A549 (cell line): ENCODE data around the gene ULK4. TPM values are rescaled to one million over a fixed set of nuclear protein-coding genes. Genes with fewer than 3 reads are reported as not detected.
A peak's percentile ranks its signal among the peaks of the same experiment; 100 is the strongest.

Experiments used
- ATAC-seq, 2 experiments: fragments of 200-7000 bp in 1 of 2; fragments of >200 bp in 1 of 2; cut with Nextera tagmentation in 1 of 2; cut with Tn5 transposase in 1 of 2; 3 replicates each; pipeline versions ENCODE4 v1.8.0 to v1.9.1; 2018 to 2020; ENCODE audit warnings: mild to moderate bottlenecking in 1 of 2, moderate library complexity in 1 of 2
- CTCF ChIA-PET: fragments of 300-600 bp; sonication (Branson Sonifier 250); formaldehyde crosslinking; extraction: SDS; loops from one replicate; lab custom pipeline; 2021; ENCODE audit warnings: antibody characterized with exemption, inconsistent platforms; lab: Yijun Ruan, JAX
- POLR2A ChIA-PET: fragments of 350-600 bp; formaldehyde crosslinking; extraction: SDS; loops from one replicate; lab custom pipeline; 2021; ENCODE audit warnings: antibody characterized with exemption, inconsistent platforms; lab: Yijun Ruan, JAX
- DNase-seq, 2 experiments: peaks; one replicate each; pipeline versions ENCODE4 v3.0.0 to v3.0.0-alpha.2; 2011 to 2016; ENCODE audit warnings: low read depth in 1 of 2, low spot score in 1 of 2
- FAIRE-seq: peaks from 2 replicates; lab custom pipeline; 2011; peaks lifted over from hg19 to GRCh38; lab: Jason Lieb, UNC
- H3K27ac ChIP-seq, 2 experiments: fragments of >200 bp; sonication (Bioruptor Twin); formaldehyde crosslinking; 3 replicates each; pipeline ENCODE4 v1.5.1; 2016 to 2017
- H3K4me1 ChIP-seq: fragments of >200 bp; sonication (Bioruptor Twin); formaldehyde crosslinking; 3 replicates; pipeline ENCODE4 v1.6.1; 2016
- H3K4me2 ChIP-seq: fragments of >200 bp; sonication (Bioruptor Twin); formaldehyde crosslinking; 3 replicates; pipeline ENCODE4 v1.6.1; 2016
- H3K4me3 ChIP-seq: fragments of >200 bp; sonication (Bioruptor Twin); formaldehyde crosslinking; 3 replicates; pipeline ENCODE4 v1.5.1; 2016
- H3K9me3 ChIP-seq: fragments of >200 bp; sonication (Bioruptor Twin); formaldehyde crosslinking; 3 replicates; pipeline ENCODE4 v1.6.1; 2016
- CEBPB ChIP-seq, 2 experiments: fragments of >200 bp in 1 of 2; sonication (Bioruptor Twin) in 1 of 2; formaldehyde crosslinking in 1 of 2; IDR thresholded peaks; 2 replicates each; pipeline ENCODE4 v1.6.1; 2012 to 2016
- EHMT2 ChIP-seq: fragments of 200-600 bp; sonication (generic); IDR thresholded peaks from 2 replicates; pipeline ENCODE4 v1.6.1; 2016; ENCODE audit warnings: antibody characterized with exemption, low read depth, mild to moderate bottlenecking, moderate library complexity
- EP300 ChIP-seq, 2 experiments: fragments of >200 bp; sonication (Bioruptor Twin); formaldehyde crosslinking; IDR thresholded peaks; 2 replicates in 1 of 2; 3 replicates in 1 of 2; pipeline ENCODE4 v1.6.1; 2016 to 2017
- FOSB ChIP-seq: fragments of 250-450 bp; sonication (Bioruptor Pico); IDR thresholded peaks from 2 replicates; pipeline ENCODE4 v1.5.0; 2020; ENCODE audit warnings: mild to moderate bottlenecking, moderate library complexity
- FOSL2 ChIP-seq, 2 experiments: fragments of 450-650 bp in 1 of 2; fragments of >200 bp in 1 of 2; sonication (Bioruptor Twin) in 1 of 2; formaldehyde crosslinking; IDR thresholded peaks; 2 replicates each; pipeline versions ENCODE4 v1.5.0 to v1.6.1; 2016 to 2020; ENCODE audit warnings: mild to moderate bottlenecking in 1 of 2, moderate library complexity in 1 of 2
- HES2 ChIP-seq: fragments of >200 bp; sonication (Bioruptor Twin); formaldehyde crosslinking; IDR thresholded peaks from 2 replicates; pipeline ENCODE4 v1.6.1; 2016
- HOXB5 ChIP-seq: fragments of 250-450 bp; sonication (Bioruptor Pico); IDR thresholded peaks from 2 replicates; pipeline ENCODE4 v1.5.0; 2020; ENCODE audit warnings: mild to moderate bottlenecking, moderate library complexity
- JUNB ChIP-seq: fragments of >200 bp; sonication (Bioruptor Twin); formaldehyde crosslinking; IDR thresholded peaks from 2 replicates; pipeline ENCODE4 v1.6.1; 2016
- MYC ChIP-seq: IDR thresholded peaks from 2 replicates; pipeline ENCODE4 v1.6.1; 2012; ENCODE audit warnings: mild to moderate bottlenecking, inconsistent platforms, low read length, improper control_type of control experiment, borderline replicate concordance
- RFX5 ChIP-seq: fragments of 450-650 bp; IDR thresholded peaks from 2 replicates; pipeline ENCODE4 v1.7.1; 2014; ENCODE audit warnings: antibody characterized with exemption, mild to moderate bottlenecking, moderate library complexity
- RNF2 ChIP-seq: fragments of 200-600 bp; sonication (generic); IDR thresholded peaks from 2 replicates; pipeline ENCODE4 v1.6.1; 2016; ENCODE audit warnings: low read depth, mild to moderate bottlenecking, antibody characterized with exemption, moderate library complexity, borderline replicate concordance
- SMC3 ChIP-seq: fragments of >200 bp; sonication (Bioruptor Twin); formaldehyde crosslinking; IDR thresholded peaks from 3 replicates; pipeline ENCODE4 v1.6.1; 2018; ENCODE audit warnings: inconsistent platforms
- TP53 ChIP-seq: fragments of 250-450 bp; sonication (Bioruptor Pico); IDR thresholded peaks from 2 replicates; pipeline ENCODE4 v1.5.0; 2021; ENCODE audit warnings: mild to moderate bottlenecking, moderate library complexity
- ZNF302 ChIP-seq: fragments of 250-450 bp; sonication (Bioruptor Pico); IDR thresholded peaks from 2 replicates; pipeline ENCODE4 v1.9.0; 2021; ENCODE audit warnings: inconsistent platforms, mild to moderate bottlenecking, moderate library complexity
- WGBS: methylation state at CpG from one replicate; pipeline ENCODE4 v1.1.6; 2017; ENCODE audit errors: missing lambda C conversion rate; 5-methylcytosine and 5-hydroxymethylcytosine counted together
- polyA plus RNA-seq, 4 experiments: library from polyadenylated mRNA; depleted of rRNA in 3 of 4; stranded (reverse); fragments of >200 nt; fragmentation: RNase III in 1 of 4; extraction: RNeasy Plus Mini Kit Qiagen cat#74134 plus additional on column Dnase treatment in 1 of 4; gene quantifications; 2 replicates in 3 of 4; 3 replicates in 1 of 4; pipeline ENCODE4 v1.2.3, GENCODE V29; 2011 to 2017
- TF ChIP-seq, protein P1 (sequence below): fragments of 450-650 bp; IDR thresholded peaks from 2 replicates; pipeline ENCODE4 v1.6.1; 2014; ENCODE audit warnings: antibody characterized with exemption
- TF ChIP-seq, protein P2 (sequence below): IDR thresholded peaks from 2 replicates; pipeline ENCODE4 v1.6.1; 2012; ENCODE audit warnings: low read depth, borderline replicate concordance

Gene ULK4
- polyA plus RNA-seq, 2 of the 4 experiments (the other 2 are of a cell fraction): 4.9 to 7.7 TPM

DNA sequence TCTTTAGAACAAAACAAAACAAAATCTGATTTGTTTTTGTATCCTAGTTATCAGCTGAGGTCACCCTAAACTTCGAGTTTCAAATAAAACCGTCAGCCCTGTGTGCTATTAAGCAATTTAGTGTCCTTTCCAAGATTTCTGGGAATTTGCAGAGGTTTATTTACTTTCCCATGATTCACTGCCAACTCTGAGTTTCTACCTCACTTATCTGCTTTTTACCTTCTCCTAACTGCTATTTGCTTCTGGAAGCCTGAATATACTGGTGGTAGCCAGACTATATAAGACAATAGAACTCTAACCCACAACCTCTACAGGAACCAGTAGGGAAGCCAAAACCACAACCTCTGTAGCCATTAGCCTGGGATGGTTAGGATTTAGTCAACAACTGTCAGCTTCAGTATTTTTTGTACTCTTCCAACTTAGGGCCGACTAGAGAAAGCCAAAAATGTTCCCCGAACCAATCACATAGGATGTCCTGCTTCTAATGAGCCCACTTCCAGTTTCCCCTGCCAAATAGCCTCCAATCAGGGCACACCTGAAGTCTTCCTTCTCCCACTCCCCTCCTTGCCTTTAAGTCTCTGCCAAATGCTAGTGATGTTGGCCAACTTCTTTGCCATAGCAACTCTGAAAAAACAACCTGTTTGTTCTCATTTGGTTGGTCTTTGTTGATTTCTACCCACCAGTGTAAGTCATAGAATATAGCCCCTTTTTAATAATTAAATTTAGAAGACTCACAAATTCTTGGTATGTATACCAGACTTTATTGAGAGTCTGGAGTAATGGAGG lies 273.1 kb downstream of the ULK4 start:
- peak overlapping the region; percentile 54 for H3K4me2 ChIP-seq
- ChIA-PET POLR2A (interaction anchor here (1.3 kb wide), 1 partner anchor 490 kb away, joined by 4 read pairs; the partner anchor contains the start of gene CTNNB1), CTCF (no interaction called here)
- WGBS: 48% methylated on average over 4 of the region's 4 CpGs
- peaks cover 38% of the 10 kb centered on the region for H3K4me1 ChIP-seq
- no peak for TF ChIP-seq SMC3
- TF ChIP-seq EHMT2: no peak
- TF ChIP-seq EP300 (IDR thresholded peaks at IDR 0.05): 0 out of 5 replicates have a peak, but pooled peaks of 1 of the 2 experiments have one; percentile 35
- TF ChIP-seq CEBPB (IDR thresholded peaks at IDR 0.05): peak; percentile 42 to 58; a peak in 2 of 4 replicates
- TF ChIP-seq FOSL2 (IDR thresholded peaks at IDR 0.05): no peak
- peak; percentile 29; the same call in 1 of the 2 replicates for TF ChIP-seq FOSL2 (CRISPR knock-in tag; IDR thresholded peaks at IDR 0.05)
- TF ChIP-seq, all 56 proteins: peak for 3
- FAIRE-seq: no peak
- ATAC-seq: peak; percentile 39 to 57; a peak in 2 of 6 replicates
- peak overlapping the region; percentile 73 to 76 for H3K27ac ChIP-seq
- H3K9me3 ChIP-seq: no peaks in the 10 kb centered on the region
- H3K4me3 ChIP-seq: no peak overlapping the region
- peak in 1 of 2 experiments; percentile 45 for DNase-seq

DNA sequence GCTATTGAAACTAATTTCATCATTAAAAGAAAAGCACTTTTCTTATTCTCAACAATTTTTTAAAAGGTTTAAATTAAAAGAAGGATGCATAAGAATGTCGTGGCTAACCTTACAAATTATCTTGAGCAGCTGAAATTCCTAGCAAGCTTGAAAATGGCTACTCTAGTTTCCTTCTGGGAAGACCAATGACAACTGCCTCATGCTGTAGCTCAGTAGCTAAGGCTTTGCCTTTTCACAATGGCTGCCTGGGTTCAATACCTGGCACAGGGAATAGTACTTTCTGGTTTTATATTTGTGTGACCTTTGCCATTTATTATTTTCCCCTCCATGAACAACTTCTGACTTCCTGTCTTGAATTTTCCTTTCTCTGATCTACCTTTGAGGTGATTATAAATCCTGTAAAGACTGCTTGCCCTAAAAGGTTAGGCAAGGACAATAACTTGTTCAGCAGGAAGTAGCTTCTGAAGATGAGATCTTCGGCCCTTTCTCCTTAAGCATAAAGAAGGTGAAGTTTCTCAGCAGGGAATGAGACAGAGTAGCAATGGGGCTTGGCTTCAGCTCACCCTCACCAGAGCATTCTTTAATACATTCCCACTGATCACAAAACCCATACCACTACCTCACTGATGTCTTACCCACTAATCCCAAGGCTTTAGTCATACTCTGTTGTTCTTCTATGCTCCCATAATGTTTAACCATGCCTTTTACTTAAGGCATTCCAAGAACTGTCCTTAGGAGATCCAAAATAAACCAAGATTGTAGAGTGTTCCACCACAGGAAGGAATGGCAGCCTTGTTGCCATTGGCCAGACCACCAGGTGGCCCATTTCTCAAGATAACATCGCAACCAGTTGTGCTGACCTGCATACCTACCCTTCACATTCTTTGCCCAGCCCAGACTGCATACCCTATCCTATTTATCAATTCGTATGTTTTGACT lies 276.8 kb downstream of the ULK4 start:
- ChIA-PET CTCF (interaction anchor here (0.5 to 1.2 kb wide), 2 partner anchors 15 to 138 kb away, joined by 3 to 4 read pairs; no protein-coding TSS in a partner anchor), POLR2A (interaction anchor here (0.6 kb wide), 1 partner anchor 485 kb away, joined by 3 read pairs; no protein-coding TSS in a partner anchor)
- Histone ChIP-seq H3K4me3 (no peak overlapping the region), H3K27ac (peak overlapping the region; percentile 23 to 66; a peak in 3 of 6 replicates), H3K4me1 (peaks cover 59% of the 10 kb centered on the region), H3K9me3 (no peaks in the 10 kb centered on the region), H3K4me2 (no peak overlapping the region)
- 66% methylated on average over 4 of the region's 4 CpGs for WGBS
- DNase-seq (peak in 1 of 2 experiments; percentile 40), ATAC-seq (peak in 1 of 2 experiments; percentile 57; a peak in 3 of 6 replicates), FAIRE-seq (no peak)
- TF ChIP-seq RFX5 (no peak), TP53 (CRISPR knock-in tag) (no peak), JUNB (no peak), HES2 (no peak), HOXB5 (CRISPR knock-in tag) (no peak), ZNF302 (CRISPR knock-in tag) (no peak), RNF2 (no peak), FOSB (CRISPR knock-in tag) (no peak), MYC (no peak)
- TF ChIP-seq, protein P1, sequence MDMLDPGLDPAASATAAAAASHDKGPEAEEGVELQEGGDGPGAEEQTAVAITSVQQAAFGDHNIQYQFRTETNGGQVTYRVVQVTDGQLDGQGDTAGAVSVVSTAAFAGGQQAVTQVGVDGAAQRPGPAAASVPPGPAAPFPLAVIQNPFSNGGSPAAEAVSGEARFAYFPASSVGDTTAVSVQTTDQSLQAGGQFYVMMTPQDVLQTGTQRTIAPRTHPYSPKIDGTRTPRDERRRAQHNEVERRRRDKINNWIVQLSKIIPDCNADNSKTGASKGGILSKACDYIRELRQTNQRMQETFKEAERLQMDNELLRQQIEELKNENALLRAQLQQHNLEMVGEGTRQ: no peak

- TF ChIP-seq, protein P2, sequence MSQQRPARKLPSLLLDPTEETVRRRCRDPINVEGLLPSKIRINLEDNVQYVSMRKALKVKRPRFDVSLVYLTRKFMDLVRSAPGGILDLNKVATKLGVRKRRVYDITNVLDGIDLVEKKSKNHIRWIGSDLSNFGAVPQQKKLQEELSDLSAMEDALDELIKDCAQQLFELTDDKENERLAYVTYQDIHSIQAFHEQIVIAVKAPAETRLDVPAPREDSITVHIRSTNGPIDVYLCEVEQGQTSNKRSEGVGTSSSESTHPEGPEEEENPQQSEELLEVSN: no peak
- H3K9me3 ChIP-seq: no peaks in the 10 kb centered on the region
- ATAC-seq: peak; percentile 54 to 72; a peak in 3 of 6 replicates
- H3K4me3 ChIP-seq: no peak overlapping the region
- H3K4me2 ChIP-seq: peak overlapping the region; percentile 35
- peak in 1 of 2 experiments; percentile 69 for DNase-seq
- 55% methylated on average over 10 of the region's 10 CpGs for WGBS
- peaks cover 55% of the 10 kb centered on the region for H3K4me1 ChIP-seq
- ChIA-PET CTCF (interaction anchor here (1.2 kb wide), 1 partner anchor 1099 kb away, joined by 3 read pairs; no protein-coding TSS in a partner anchor), POLR2A (no interaction called here)
- peak overlapping the region; percentile 63 to 66 for H3K27ac ChIP-seq
- no peak for FAIRE-seq
These were observed 278.1 kb downstream of the ULK4 start for GRCh38 chr3:41683666-41684350.
